ENCODE results near the gene ADD3. TPM values are rescaled to one million over a fixed set of nuclear protein-coding genes. Genes with fewer than 3 reads are reported as not detected.
A peak's percentile ranks its signal among the peaks of the same experiment; 100 is the strongest.
"Not testable (repeated sequence)": the region's sequence is repeated elsewhere in the genome, so short reads cannot be mapped to it uniquely, and the experiment has no call there.

The ADD3 gene
- total RNA-seq, 4 donors from 2014 or later: 236 to 545 (median 314) TPM

DNA sequence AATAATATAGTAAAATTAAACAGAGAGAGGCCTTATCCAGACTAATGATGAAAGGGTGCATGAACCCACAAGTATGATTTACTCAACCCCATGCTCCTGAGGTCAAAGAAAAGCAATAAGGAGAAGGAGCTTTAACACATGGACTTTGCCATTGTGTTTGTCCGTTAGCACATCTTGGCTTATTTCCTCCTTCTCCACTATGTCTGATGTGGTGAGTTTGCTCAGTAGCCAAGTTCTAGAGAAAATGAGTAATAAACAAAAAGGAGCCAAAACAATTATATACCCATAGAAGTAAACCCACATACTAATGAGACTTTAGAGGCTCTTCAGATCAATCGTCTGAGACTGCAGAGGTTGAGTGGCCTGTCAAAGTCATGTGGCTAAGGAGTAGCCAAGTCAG lies 26.1 kb upstream of the ADD3 start:
- Histone ChIP-seq H3K9me3 (no peaks in the 10 kb centered on the region), H3K4me3 (no peak overlapping the region), H3K27me3 (no peaks in the 10 kb centered on the region), H3K27ac (peak overlapping the region in 1 of 4 donors; percentile 28), H3K4me1 (peaks cover 0 to 22% (median 1%) of the 10 kb centered on the region in 4 donors), H3K36me3 (no peaks in the 10 kb centered on the region)
- no peak for TF ChIP-seq POLR2A (IDR thresholded peaks at IDR 0.05)
- TF ChIP-seq, protein P1, sequence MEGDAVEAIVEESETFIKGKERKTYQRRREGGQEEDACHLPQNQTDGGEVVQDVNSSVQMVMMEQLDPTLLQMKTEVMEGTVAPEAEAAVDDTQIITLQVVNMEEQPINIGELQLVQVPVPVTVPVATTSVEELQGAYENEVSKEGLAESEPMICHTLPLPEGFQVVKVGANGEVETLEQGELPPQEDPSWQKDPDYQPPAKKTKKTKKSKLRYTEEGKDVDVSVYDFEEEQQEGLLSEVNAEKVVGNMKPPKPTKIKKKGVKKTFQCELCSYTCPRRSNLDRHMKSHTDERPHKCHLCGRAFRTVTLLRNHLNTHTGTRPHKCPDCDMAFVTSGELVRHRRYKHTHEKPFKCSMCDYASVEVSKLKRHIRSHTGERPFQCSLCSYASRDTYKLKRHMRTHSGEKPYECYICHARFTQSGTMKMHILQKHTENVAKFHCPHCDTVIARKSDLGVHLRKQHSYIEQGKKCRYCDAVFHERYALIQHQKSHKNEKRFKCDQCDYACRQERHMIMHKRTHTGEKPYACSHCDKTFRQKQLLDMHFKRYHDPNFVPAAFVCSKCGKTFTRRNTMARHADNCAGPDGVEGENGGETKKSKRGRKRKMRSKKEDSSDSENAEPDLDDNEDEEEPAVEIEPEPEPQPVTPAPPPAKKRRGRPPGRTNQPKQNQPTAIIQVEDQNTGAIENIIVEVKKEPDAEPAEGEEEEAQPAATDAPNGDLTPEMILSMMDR (IDR thresholded peaks at IDR 0.05): no peak
- DNase-seq: no peak

DNA sequence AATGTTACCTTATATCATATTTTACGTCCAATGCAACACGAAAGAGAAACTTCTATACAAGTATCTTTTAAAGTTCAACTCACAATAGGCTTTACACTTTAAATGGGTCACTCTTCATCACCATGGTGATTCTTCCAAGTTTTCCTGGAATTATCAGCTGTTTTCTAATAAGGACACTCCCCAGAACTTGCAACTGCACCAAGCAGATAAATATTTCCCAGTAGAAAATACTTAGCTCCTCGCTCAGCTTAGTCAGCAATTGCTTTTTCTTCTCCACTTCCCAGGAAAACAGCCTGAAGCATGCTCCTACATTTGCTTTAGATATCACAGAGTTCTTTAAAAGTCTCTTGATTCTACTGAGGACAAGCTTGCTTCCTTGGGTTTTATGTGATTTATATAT lies 25.7 kb upstream of the ADD3 start:
- DNase-seq: no peak
- Histone ChIP-seq H3K36me3 (no peaks in the 10 kb centered on the region), H3K9me3 (no peaks in the 10 kb centered on the region), H3K4me3 (no peak overlapping the region), H3K27ac (peak overlapping the region in 1 of 4 donors; percentile 28), H3K4me1 (peaks cover 0 to 17% (median 1%) of the 10 kb centered on the region in 4 donors), H3K27me3 (no peaks in the 10 kb centered on the region)
- TF ChIP-seq POLR2A (IDR thresholded peaks at IDR 0.05): no peak
- TF ChIP-seq, protein P1 (IDR thresholded peaks at IDR 0.05): no peak

DNA sequence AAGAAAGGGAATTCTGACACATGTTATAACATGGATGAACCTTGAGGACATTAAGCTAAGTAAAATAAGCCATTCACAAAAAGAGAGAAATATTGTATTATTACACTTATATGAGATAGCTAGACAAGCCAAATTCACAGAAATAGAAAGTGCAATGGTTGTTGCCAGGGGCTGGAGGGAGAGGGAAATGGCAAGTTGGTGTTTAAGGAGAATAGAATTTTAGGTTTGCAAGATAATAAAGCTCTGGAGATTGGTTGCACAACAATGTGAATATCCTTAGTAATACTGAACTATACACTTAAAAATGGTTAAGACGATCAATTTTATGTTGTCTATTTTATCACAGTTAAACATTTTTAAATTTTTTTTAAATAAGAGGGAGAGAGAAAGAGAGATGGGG lies 25.0 kb upstream of the ADD3 start:
- H3K9me3 ChIP-seq: no peaks in the 10 kb centered on the region
- no peak for DNase-seq
- H3K4me1 ChIP-seq: peaks cover 0 to 14% (median 1%) of the 10 kb centered on the region in 4 donors
- no peaks in the 10 kb centered on the region for H3K27me3 ChIP-seq
- no peak overlapping the region for H3K4me3 ChIP-seq
- no peaks in the 10 kb centered on the region for H3K36me3 ChIP-seq
- TF ChIP-seq, protein P1 (IDR thresholded peaks at IDR 0.05): no peak
- no peak for TF ChIP-seq POLR2A (IDR thresholded peaks at IDR 0.05)
- no peak overlapping the region for H3K27ac ChIP-seq

DNA sequence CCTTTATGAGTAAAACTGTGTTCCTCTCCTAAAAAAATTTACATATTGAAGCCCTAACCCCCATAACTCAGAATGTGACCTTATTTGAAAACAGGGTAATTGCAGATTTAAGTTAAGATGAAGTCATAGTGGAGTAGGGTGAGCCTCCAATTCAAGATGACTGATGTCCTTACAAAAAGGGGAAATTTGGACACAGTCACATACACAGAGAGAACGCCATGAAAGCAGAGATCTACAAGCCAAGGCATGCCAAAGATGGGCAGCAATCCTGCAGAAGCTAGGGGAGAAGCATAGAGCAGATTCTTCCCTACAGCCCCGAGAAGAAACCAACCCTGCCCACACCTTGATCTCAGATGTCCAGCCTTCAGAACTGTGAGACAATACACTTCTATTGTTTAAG lies 23.8 kb upstream of the ADD3 start:
- no peak for DNase-seq
- H3K9me3 ChIP-seq: no peaks in the 10 kb centered on the region
- H3K4me3 ChIP-seq: no peak overlapping the region
- TF ChIP-seq POLR2A (IDR thresholded peaks at IDR 0.05): no peak
- TF ChIP-seq, protein P1 (IDR thresholded peaks at IDR 0.05): no peak
- H3K27me3 ChIP-seq: no peaks in the 10 kb centered on the region
- H3K36me3 ChIP-seq: no peaks in the 10 kb centered on the region
- peaks cover 0 to 14% (median 1%) of the 10 kb centered on the region in 4 donors for H3K4me1 ChIP-seq
- no peak overlapping the region for H3K27ac ChIP-seq

DNA sequence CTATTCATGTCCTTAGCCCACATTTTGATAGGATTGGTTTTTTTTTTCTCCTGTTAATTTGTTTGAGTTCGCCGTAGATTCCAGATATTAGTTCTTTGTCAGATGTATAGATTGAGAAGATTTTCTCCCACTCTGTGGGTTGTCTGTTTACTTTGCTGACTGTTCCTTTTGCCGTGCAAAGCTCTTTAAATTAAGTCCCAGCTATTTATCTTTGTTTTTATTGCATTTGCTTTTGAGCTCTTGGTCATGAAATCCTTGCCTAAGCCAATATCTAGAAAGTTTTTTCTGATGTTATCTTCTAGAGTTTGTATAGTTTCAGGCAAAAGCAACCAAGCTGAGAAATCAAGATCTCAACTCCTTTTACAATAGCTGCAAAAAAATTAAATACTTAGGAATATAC lies 22.0 kb upstream of the ADD3 start:
- H3K4me1 ChIP-seq: peaks cover 0 to 14% (median 1%) of the 10 kb centered on the region in 4 donors
- not testable (repeated sequence) for H3K4me3 ChIP-seq, H3K27ac ChIP-seq, H3K36me3 ChIP-seq, DNase-seq, H3K27me3 ChIP-seq, H3K9me3 ChIP-seq

DNA sequence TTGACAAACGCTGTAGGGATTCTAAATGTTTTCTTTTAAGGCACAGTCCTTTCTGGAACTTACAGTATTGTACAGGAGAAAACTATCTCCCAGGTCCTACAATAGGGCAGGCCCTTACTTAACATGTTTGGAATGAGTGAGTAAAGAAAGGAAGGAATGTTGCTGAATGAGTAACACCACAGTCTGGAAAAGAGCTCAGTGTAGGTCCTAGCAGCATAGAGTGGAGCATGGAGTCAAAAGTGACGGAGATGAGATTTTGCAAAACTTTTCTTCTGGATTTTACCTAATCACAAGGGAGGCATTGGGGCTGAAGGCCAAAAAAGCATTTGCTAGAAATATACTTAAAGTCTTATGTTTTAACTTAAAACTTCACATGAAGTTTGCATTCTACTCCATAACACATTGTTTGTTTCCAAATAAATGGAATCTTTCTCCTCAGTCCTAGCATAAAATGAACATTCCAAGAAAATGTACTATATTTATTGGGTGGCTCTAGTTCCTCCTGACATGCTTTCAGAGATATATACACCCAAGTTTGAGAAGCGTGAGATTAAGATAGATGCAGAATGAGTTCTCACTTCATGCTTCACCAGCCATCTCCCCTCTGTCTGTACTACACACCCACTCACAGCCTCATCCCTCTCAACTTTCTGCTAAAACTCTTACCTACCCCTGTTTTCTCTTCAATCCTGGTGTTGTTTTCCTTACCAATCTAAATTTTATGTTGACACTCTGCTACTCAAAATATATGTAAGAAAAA lies 20.2 kb upstream of the ADD3 start:
- TF ChIP-seq, protein P1 (IDR thresholded peaks at IDR 0.05): no peak
- no peak for TF ChIP-seq POLR2A (IDR thresholded peaks at IDR 0.05)
- Histone ChIP-seq H3K27me3 (no peaks in the 10 kb centered on the region), H3K36me3 (no peaks in the 10 kb centered on the region), H3K4me3 (no peak overlapping the region), H3K4me1 (no peaks in the 10 kb centered on the region), H3K27ac (no peak overlapping the region), H3K9me3 (no peaks in the 10 kb centered on the region)
- DNase-seq: no peak

All from Peyer's patch (tissue), 4 donors.